SW480 (cell line): ENCODE measurements around the gene KANSL3.

Experiments used
- DNase-seq: peaks from one replicate; pipeline ENCODE4 v3.0.0-alpha.2; 2016; ENCODE audit warnings: low spot score

KANSL3 gene

DNA sequence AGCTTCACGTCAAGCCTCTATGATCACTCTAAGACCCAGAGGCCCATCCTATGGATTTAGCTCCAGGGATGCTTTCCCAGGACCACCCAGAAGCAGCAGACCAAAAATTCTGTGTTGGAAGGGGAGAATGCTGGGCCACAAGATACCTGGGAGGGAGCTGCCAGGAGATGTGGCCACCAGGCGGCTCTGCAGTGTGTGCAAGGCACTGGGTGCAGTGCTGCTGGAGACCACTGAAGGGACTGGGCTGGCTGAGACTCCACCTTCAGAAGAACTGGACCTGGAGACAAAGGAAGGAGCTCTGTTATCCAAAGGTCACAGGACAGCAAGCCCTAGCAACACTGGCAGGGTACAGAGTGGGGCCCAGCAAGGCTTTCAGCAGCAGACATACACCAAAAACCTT lies 34.0 kb downstream of the KANSL3 start:
- DNase-seq: no peak

DNA sequence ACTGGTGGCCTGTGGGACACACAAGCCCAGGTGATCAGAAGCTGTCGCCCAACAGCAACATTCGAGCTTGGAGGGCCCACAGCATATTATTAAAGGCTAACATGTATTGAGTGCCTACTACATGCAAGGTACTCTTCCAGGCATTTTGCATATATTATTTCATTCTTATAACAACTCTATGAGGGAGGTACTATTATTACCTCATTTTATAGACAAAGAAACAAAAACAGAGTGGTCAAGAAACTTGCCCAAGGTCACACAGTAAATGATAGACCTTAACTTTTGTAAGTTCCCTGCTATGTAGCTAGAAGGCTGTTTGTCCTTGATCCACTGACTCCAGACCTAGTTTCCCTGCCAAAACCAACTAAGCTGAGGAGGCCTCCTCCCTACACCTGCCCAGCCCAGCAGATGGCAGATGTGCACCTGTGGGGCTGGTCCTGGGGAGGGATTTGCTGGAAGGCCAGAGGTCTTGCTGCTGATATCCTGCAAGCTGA lies 35.7 kb downstream of the KANSL3 start:
- DNase-seq: peak; percentile 11

DNA sequence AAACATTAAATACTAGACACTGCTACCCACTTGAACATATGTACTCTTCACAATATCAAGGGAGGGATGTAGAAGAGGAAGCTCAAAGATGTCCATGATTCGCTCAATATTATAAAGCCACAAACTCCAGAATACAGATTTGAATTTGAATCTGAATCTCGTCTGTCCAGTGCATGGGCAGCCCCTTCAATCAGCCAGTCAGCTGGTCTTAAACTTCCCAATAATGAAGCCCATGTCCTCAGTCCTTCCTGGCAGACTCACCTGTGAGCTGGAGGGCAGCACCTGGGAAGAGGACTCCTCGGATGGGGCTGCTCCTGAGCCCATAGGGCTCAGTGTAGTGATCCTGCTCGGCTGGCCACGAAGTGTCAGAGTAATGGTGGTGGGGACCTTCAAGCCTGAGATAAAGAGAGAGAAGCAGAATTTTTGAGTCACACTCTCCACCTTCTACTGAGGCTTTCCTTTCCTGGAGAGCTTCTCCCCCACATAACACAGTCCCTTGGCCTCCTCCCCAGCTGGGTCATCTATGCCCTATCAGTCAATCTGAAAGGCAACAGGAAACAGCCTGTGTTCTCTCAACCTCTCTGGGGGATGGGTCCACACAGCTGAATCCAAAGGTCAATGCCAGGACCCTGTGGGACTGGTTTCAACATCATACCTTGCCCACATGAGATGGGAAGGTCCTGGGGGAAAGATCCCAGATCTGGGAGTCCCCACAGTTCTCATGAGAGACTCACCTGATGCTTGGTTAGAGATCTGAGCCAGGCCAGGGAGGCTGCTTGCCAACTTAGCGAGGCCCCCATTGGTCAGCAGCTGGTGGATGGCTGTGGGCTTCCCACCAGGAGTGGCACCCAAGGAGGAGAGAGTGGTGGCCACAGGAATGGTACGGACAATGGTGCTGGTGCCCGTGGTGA lies 36.5 kb downstream of the KANSL3 start:
- DNase-seq: no peak

DNA sequence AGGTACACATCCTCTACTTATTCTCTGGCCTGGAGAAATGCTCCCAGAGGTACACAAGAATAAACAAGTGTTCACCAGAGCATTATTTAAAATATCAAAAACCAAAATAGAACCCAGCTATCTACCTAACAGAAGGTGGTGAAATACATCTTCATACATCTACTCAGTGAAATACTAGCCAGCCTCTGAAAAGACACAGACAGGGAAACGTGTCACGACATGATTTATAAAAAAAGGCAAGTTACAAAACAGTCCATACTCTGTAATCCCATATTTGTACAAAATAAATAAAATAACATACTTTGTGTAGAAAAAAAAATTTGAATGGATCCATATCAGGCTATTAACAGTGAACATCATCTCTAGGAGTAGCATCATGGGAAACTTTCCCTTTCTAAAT lies 38.2 kb downstream of the KANSL3 start:
- no peak for DNase-seq

DNA sequence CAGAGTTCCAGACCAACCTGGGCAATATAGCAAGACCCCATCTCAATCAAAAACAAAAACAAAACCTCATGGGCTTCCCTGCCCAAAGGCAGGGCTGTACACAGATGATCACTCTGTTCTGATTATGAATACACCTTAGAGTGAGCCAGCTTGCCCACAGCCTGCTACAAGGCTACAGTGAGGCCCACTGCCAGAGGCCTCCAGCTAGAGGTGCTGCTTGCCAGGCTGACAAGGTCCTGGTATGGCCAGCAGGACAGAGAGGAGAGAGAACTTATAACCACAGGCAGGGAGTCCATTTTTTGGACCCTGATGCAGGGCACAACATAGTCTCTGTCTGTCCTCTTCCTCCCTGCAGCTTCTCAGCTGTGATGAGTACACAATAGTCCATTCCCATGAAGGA lies 41.5 kb downstream of the KANSL3 start:
- DNase-seq: no peak

DNA sequence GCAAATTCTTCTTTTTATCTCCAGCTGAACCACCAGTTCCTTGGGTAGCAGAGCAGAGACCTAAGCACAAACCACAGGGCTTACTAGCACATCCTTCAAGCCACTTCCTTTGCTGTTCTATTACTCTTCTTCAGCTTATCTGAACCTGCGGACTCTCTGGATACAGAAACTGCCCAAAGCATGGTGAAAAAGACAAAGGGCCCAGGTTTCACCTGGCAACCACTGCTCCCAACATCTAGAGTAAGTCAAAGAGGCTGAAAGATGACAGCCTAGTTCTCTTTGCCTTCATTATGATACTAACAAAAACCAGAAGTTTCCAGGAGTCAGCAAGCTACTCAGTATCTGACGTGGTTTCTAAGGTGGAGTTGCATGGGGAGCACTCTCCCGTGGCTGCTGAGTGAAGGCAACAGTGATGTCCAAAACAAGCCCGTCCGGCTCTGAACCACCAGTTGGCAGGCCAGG lies 43.4 kb downstream of the KANSL3 start:
- no peak for DNase-seq

DNA sequence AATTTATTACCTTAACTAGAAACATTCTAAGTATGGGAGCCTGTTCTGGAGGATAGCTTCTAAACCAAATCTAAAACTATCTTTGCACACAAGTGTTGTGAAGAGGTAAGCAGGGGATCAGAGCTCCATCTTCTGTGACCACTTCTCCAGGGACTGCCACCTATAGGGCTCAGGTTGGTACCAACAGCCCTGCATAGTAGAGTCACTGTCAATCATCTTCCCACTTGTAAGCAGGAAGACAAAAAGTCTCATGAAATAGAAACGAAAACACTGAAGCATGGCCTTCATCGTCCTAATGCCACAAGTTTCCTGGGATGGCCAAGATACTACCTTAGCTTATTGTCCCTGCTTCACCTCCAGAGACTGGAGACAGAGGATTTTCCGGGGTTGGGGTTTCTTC lies 43.8 kb downstream of the KANSL3 start:
- no peak for DNase-seq

DNA sequence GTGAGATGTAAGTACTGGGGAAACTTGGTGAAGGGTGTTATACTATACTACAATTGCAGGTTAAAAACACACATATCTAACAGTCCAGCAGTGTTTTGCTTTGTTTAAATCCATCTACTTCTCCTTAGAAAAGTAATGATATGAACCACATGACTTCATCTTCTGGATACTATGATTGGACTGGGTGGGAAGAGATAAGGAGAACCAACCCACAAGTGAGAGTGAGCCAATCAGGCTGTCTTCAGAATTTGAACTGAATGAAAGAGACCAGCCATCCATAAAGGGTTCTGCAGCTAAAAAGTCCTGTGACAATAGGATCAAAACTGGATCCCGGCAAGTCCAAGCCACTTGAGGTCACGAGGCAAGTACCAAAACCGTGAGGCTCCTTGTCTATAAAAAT lies 46.6 kb downstream of the KANSL3 start:
- no peak for DNase-seq

DNA sequence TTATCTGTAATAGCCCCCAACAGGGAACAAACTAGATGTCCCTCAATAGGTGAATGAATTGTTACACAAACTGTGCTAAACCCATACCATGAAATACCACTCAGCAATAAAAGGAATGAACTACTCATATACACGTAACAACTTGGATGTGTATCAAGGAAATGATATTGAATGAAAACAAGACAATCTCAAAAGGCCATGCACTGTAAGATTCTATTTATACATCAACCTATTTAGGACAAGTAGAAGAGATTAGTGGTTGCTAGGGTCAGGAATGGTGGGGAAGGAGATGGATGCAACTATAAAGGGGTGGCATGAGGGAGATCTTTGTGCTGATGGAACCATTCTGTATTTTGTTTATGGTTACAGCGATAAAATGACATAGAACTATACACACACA lies 47.1 kb downstream of the KANSL3 start:
- no peak for DNase-seq

DNA sequence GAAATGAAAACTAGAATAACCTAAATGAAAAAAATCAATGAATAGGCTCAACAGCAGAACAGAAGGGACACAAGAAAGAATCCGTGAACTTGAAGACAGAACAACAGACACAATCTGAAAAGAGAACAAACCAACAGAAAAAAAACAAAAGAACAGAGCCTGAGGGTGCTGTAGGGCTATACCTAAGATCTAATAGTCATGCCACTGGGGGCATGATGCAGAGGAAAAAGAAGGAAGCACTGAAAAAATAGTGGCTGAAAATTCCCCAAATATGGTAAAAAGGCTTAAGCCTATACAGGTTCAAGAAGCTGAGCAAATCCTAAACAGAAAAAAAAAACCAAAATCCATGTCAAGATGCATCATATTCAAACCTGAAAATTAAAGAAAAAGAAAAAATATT lies 50.3 kb downstream of the KANSL3 start:
- DNase-seq: no peak

DNA sequence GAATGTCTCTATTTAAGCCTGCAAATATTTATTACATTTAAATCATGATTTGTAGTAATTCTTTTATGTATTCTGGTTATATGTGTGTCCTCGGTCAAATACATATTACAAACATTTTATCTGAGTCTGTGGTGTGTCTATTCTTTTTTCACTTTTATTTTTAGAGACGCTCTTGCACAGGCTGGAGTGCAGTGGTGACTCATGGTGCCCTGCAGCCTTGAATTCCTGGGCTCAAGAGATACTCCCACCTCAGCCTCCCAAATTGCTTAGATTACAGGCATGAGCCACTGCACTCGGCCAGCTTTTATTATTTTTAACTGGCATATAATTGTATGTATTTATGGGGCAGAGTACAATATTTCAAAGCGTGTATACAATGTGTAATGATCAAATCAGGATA lies 54.1 kb downstream of the KANSL3 start:
- no peak for DNase-seq

DNA sequence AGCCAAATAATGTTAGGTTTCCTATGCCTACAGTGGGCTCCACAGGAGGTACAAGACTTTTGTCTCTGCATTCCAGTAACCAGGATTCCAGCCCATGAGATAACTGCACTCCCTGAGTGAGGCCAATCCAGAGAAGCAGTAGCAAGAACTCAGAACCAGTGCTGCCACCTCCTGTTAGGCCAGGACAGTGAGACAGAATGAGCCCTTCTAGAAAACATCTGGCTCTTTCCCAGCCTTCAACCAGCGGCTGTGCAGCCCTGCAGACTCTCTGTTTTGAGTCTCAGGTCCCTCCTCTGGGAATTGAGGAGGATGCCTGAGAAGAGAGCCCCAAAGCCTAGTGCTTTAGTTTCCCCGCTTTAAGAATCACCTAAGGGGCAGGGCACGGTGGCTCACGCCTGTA lies 57.3 kb downstream of the KANSL3 start:
- peak; percentile 62 for DNase-seq

DNA sequence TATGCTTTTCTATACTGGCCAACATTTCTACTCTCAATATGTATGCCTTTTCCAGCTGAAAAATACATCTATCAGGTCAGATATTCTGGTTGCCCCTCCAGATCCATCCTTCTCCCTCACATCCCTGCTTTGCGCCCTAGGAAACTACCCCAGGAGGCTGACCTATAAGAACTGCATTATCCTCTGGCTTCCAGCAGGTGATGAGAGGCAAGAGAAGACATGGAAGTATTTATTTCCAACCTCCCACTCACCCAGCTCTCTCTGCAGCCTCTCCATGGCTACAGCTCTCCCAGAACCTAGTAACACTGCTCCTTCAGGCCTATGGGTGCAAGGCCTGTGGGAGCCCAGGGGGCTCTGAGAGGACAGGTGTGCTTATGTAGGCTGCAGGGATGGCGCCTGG lies 58.7 kb downstream of the KANSL3 start:
- no peak for DNase-seq

DNA sequence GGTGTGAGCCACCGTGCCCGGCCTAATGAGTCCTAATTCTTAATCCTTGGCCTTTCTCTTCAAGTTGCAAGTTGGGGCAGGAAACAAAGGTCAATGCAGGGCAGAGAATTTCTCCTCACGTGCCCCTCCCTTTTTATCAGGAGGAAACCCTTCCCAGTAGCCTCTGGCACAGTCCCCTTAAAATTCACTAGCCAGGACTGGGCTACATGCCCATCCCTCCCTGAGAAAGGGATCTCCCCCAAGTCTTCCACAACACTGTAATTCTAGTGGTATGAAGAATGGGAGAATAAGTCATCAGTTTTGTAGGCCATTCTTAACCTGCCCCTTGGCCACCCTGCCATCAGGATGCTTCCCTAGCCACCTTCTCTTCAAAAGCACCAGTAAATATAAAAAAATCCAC lies 59.4 kb downstream of the KANSL3 start:
- DNase-seq: no peak

DNA sequence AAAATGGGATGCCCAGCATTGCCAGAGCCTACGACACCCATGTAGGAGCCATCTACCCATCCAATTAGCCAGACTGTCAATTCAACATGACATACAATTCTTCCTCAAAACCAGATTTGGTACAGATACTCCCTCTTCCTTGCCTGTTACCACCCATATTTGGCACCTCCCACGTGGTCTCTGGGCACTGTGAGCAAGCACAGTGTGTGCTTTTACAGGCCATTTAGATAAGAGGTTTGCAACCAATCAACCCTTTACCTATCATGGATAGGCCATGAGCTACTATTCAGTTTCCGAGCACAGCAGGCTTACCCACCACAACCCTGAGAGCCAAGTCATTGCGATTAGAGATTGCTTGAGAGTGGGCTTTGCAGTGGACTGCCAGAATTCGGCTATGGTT lies 60.6 kb downstream of the KANSL3 start:
- DNase-seq: no peak

DNA sequence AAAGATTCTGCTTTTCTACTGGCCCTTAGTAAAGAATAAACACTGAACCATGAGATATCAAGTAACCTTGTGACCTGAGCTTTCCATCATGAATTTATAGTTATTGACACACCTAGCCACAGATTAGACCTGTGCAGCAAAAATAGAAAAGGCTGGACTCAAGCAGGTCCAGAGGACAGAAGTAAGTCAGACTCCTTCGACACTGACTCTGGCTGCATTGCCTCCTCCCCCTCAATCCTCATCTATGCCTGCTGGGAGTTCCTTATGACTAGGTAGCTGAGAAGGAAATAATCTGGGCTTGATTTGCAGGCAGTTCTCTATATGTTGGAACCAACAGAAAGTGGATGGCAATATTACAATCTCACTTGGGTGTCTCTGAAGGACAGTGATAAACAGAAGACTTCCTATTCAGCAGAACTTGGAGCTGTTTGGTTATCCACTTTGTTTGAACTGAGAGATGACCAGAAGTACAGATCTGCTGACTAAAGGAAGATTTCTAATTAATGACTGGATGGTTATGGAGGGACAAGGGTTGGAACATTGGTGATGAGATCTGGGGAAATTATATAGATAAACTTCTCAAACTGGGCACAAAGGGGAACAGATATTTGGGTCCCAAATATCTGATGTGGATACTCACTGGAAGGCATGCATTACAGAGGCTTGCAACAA lies 62.2 kb downstream of the KANSL3 start:
- DNase-seq: no peak

DNA sequence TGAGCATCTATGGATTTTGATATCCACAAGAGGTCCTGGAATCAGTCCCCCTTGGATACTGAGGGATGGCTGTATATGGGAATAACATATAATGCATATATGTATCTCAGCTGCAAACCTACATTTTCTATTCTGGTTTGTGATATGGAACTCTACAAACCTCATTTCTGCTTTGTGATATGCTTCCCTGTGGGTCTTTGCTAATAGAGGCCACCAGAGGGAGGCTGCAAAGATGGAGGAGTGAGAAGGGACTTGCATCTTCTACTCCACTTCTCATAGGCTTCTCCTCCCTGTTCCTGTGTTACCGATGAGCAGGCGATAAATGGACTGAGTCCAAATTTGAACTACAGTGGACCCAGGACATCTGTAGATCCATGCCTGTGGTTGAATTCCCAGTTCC lies 63.7 kb downstream of the KANSL3 start:
- DNase-seq: no peak

DNA sequence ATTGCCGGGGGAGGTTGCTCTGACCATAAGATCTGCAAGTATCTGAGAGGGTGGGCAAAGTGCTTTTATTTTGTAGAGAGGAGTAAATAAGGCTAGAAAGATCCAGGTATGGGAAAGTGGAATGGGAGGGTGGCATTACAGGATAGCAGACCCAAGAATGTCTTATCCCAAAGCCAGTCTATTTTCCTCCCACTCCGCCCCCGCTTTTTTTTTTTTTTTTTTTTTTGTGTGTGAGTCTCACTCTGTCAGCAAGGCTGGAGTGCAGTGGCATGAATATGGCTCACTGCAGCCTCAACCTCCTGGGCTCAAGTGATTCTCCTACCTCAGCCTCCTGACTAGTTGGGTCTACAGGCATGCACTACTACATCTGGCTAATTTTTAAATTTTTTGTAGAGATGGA lies 70.0 kb downstream of the KANSL3 start:
- no peak for DNase-seq

DNA sequence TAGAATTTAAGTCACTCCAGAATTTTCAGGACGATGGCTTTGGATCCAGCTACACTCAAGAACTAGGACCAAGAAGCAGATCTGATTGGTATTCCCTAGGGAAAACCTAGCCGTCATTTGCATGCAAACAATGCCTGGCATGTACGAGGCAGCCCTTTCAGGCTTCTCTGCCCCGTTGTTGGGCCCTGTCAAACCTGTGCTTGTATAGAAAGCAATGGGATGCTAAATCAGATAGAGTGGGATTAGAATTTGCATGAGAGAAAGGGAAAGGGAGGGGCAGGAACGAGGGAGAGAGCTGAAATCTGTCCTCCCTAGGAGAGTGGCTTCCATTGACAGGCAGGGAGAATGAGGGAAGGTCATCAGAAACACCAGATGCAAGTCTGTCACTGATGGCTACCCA lies 73.0 kb downstream of the KANSL3 start:
- no peak for DNase-seq

DNA sequence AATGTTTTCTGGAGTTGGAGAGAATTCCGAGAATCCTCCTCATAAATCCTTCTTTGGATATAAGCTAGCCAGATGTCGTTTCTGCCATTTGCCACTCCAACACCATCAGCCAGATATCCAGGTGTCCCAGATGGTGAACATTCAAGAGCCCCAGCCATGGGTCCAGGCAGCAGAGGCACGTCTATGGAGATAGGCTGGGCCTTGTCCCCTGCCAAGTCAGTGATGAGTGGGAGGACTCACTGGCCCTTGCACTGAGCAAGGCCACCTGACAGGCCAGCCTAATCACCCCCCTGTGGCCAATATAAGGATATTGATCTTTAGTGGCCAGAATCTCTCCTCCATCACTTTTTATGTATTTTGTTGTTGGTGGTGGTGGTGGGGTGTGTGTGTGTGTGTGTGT lies 73.5 kb downstream of the KANSL3 start:
- DNase-seq: no peak

DNA sequence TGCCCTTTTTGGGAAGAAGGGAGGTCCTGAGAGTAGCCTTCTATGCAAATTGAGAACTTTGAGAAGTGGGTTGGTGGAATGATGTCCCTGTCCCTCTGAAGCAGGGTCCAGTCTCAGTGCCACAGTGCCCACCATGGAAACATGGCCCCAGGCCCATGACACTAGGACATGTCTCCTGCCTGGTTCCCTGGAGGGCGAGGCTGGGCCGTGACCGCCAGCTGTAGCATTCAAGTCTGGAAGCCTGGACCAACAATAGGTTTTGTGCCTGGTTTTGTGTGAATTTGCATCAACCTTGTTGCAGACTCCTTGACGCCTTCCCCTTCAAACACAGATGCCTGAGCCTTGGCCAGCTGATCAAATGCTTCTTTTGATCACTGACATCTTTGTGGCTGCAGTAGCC lies 74.1 kb downstream of the KANSL3 start:
- DNase-seq: no peak

DNA sequence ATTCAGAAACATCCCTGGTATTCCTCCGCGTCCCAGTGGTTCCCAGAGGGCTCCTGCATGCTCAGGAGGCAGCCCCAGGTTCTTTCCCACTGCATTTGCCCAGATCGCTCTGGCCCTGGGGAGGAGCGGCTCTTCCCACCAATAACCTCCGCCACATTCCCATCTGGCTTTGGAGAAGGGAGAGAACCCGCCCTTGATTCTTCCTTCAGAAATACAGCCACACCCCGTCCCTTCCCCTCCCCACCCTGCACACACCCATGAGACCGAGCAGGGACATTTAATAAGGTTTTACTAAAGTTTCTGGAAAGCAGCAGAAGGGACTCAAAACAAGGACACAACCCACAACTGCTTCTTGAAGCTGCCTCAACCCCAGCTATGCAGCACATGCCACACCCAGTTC lies 79.6 kb downstream of the KANSL3 start:
- DNase-seq: no peak

DNA sequence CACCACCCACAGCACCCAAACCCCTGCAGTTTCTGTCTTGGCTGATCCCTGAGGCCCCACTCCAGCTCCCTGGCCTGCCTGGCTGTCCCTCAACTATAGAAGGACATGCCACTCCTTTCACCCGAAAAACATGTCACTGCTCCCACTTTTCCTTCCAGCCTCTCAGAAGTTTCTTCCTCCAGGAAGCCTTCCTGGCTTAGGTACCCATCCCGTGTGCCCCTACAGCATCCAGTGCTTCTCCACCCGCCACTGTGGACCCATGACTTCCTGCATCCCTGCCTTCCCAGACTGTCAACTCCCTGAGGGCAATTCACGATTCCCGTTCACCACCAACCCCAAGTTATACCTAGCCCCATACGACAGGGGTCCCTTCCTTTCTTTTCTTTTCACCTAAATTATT lies 80.1 kb downstream of the KANSL3 start:
- DNase-seq: no peak
